Stimulated activated CD8-positive, alpha-beta memory T cell treated with anti-CD3 and anti-CD28 coated beads, Interleukin-12 subunit alpha, Interleukin-12 subunit beta, amount 100 ng/mL, for 24 hours (primary cell): ENCODE results near the gene OR1E2.
"Not testable (repeated sequence)": the region's sequence is repeated elsewhere in the genome, so short reads cannot be mapped to it uniquely, and the experiment has no call there.

Experiments
- DNase-seq: peaks from one replicate; pipeline ENCODE4 v3.0.0-alpha.2; 2020; ENCODE audit errors: extremely low read depth

OR1E2 gene, protein sequence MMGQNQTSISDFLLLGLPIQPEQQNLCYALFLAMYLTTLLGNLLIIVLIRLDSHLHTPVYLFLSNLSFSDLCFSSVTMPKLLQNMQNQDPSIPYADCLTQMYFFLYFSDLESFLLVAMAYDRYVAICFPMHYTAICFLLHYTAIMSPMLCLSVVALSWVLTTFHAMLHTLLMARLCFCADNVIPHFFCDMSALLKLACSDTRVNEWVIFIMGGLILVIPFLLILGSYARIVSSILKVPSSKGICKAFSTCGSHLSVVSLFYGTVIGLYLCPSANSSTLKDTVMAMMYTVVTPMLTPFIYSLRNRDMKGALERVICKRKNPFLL

DNA sequence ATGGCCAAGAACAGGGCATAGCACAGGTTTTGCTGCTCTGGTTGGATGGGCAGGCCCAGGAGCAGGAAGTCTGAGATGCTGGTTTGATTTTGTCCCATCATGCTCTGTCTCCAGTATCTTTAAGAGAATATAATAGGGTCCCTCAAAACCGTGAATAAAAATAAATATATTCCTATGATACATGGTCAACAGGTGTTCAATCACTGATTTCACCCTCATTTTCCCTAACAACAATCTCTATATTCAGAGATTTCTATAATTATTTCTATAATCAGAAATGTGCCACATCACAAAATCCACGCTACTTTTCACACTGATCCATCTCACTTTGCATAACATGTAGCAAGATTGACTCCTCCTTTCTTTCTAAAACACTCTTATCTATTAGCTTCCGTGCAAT, at the start of gene OR1E2:
OR1E2 (minus strand) TSS at position 101 of the 400 bp plus-strand sequence; CDS start at position 101, 0 bp downstream.
- DNase-seq = no peak

DNA sequence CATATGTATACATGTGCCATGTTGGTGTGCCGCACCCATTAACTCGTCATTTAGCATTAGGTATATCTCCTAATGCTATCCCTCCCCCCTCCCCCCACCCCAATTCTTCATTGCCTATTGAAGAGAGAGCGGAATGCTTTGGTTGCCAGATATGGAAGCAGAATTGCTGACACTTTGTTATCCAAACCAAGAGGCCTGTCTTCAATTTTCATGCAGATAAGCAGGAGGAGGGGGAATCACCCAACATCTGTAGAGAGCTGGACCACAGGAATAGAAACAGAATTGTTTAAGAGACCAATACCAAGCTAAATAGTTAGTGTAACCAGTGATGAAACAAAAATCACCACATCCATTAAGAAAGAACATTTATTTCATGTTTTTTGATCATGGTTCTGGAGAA, 49.2 kb upstream of the OR1E2 start:
- DNase-seq = no peak

DNA sequence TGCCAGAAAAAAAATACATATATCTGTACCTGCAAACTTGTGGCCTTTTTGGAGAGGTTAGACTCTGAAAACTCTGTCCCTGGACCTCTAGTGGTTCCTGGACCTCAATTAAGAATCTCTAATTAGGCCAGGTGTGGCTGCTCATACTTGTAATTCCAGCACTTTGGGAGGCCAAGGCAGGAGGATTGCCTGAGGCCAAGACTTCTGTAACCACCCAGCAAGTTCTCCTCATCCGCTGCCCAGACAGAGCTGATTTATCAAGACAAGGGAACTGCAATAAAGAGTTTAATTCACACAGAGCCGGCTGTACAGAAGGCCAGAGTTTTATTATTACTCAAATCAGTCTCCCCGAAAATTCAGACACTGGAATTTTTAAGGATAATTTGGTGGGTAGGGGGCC, 46.3 kb upstream of the OR1E2 start:
- DNase-seq = no peak

DNA sequence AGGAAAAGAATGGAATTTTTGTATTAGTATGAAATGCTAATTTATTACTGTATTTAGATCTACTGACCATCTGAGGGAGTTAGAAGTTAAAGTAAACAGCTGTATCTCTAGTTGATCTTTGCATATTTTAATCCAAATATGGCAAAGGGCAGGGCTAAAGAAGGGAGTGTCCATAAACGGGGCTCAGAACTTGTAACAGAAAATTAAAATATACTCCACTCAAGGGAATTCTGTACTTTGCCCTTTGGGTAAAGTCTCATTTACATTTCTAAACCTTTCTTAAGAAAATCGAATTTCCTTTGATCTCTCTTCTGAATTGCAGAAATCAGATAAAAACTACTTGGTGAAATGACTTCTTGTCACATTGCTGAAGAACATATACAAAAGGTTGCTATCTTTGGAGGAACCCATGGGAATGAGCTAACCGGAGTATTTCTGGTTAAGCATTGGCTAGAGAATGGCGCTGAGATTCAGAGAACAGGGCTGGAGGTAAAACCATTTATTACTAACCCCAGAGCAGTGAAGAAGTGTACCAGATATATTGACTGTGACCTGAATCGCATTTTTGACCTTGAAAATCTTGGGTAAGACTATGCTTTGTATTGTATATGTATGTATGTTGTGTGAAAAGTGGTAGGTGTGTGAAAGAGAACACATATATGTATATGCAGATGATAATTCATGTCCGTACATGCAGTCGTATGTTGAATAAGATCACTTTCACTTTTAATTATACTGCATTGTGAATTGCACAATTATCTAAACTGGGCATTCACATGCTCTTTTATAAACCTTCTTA, 42.4 kb upstream of the OR1E2 start, which contains the start of gene ASPA:
ASPA (plus strand) TSS at position 186 of the 799 bp plus-strand sequence; CDS start at position 349, 163 bp downstream.
- no peak for DNase-seq

DNA sequence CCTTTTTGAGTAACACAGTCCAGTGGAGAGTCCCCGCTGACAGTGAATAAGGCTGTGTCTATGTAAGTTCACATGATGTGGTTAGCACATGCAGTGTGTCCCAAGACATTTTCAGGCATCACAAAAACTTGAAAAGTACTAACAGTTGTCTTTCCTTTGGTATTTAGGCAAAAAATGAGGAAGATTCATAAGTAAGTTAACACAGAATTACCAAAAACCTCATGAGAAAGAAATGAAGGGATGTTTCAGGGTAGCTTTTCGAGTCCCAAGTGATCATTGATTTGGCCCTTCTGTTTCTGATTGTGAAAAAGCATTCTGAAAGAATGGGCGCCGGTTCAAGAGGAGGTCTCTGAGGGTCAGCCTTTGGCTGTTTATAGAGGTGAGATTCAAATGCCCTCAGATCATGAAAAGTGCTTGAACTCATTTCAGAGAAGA, 41.6 kb upstream of the OR1E2 start:
- no peak for DNase-seq

DNA sequence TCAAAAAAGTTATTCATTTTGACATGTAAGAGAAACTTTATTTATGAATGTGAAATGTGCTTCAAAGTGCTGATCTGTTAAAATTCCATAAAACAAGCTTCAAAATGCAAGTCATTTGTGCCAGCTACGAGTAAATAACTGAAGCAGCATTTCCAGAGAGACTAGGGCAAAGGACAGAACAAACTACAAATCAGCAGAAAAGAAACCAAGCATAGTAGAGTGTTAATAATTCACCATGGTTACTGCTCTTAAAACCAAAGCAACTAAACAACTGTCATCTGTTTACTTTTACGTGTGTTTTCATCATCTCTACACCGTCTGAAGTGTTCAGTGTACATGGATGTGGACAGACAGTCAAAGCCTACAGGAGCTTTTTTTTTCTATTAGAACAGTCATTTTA, 40.6 kb upstream of the OR1E2 start:
- no peak for DNase-seq

DNA sequence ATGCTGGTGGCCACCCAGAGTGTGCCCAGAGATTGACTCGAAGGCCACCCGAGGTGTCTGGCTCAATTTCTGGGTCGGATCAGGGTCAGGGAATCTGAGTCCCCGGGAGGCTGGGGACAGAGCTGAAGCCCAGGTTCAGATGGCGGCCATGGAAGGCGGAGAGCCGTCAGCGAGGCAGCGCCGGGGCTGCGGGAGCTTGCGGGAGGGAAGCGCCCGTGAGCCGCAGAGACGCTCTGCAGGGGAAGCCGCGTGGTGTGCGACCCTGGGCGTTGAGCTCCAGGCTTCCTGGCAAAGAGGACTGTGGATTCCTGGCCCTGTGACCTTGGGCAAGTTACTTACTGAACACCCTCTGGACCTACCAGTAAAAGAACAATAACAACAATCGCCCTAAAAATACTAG, 38.5 kb upstream of the OR1E2 start:
- no peak for DNase-seq

DNA sequence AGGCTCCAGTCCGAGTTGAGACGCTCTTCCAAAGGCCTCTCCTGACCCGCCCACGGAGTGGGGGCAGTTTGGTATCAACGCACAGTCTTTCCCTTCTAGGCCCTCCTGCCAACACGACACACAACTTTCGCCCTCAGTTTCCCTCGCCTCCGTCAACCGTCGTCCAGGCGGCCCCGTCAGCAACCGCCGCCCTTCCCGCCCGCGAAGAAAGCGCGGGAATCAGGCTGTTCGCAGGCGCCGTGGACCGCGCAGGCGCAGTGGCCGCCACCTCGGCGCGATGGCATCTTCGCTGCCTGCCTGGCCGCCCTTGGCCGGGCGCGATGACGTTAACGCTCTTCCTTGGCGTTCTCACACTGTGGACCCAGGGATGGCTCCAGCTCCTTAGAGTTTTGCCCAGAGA, 38.0 kb upstream of the OR1E2 start, which contains the start of gene SPATA22:
SPATA22 (minus strand) TSS at position 221 of the 400 bp plus-strand sequence. CDS start 2,494 bp downstream, outside the sequence.
- DNase-seq = no peak

DNA sequence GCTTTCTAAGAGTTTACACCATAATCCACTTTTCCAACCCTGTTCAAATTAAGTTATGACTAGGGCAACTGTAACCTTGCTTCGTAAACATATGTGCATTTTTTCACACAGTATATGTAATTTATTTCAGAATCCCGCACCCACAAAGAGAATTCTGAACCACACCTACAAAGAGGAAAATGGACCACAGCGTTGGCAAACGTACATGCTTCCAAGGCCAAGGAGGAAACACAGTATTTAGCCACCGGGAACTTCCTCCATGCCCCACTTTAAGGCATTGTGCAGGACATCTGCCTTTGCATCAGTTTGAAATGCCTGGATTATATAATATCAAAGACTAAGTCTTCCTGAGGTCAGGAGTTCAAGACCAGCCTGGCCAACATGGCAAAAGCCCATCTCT, 35.9 kb upstream of the OR1E2 start:
- DNase-seq = no peak

DNA sequence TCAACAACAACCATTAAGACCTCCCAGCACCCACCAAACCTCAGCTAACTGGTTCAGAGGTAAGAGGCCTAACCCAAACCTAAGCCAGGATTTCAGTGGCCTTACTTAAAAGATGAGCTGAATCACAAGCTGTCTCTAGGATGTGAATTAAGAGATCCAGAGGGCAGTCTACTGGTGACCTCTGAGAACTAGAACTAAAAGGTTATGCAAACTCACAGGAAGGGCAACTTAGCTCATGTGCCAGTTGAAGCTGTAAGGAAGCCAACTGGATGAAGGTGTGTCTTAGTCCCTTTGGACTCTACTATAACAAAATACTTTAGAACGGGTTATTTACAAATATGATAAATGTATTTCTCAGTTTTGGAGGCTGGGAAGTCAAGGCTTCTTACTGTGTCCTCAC, 32.7 kb upstream of the OR1E2 start:
- DNase-seq = not testable (repeated sequence)

DNA sequence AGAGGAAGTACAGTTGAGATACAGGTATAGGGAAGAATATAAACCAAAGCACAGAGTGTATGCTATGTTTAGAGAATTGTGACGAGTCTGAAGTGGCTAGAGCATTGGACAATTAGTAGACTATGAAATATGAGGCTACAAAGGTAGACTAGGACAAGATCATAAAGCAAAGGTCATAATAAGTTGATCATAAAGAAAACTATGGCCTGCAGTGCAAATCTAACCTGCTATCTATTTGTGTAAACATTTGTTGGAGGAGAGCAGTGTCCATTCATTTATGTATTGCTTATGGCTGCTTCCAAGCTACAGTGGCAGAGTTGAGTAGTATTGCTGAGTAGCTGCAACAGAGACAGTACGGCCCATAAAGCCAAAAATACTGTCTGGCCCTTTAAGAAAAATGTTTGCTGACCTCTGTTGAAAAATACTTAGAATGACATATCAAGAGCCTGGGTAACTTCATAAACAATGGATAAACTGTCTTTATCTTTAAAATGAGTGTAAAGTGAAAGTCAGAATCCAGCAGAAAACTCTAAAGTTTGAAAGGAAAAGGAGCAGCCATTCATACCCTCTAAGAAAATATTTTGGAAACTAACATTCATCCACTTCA, 14.5 kb upstream of the OR1E2 start:
- DNase-seq = no peak

DNA sequence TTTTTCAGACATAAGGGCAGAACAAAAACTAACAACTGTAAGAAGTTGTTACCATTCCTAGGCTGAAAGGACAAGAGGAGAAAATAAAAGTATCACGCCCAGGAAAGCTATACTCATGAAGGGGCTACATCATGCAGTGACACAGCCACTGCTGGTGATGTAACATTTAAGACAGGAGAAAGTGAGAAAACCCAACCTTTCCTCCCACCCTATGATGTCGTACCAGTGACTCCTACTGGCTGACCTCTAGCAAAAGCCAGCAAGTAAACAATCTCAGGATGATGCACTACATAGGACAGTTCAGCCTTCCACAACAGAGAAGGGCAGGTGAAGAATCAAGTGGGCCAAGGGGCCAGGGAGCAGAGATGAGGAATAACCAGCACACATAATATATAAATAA, 14.0 kb upstream of the OR1E2 start:
- no peak for DNase-seq

DNA sequence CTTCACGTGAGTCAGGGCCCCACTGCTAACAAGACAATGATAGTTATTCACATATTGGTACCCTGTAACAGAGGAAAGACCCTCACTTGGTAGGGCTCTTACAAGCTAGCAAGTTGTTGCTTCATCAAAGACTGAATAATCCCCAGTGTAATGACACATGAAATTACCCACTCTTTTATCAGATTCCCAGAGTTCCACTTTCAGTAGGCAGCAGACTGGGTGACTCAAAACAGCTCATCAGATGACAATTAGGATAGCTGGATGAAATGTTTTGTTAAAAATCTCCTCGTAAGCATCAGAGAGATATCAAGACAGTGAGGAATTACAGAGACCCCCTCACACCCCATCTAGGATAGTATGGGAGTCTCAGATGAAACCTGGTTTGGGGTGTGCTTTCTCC, 6.8 kb upstream of the OR1E2 start:
- DNase-seq = no peak

DNA sequence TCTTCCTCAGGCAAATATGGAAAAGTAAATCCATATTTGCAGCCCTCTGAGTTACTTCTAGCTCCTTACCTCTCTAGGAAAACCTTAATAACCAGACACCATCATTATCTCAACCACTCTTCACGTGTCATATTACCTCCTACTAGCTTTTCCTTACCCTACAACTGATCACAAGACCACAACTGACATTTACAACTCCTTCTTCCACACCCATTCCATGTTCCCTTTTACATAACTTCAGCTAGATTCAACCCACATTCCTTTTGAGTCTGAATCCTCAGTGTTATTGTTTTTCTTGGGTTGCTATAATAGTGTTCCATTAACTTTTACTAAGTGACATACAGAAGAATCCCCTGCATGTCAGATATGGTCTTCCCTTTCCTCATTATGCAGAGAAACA, 4.7 kb upstream of the OR1E2 start:
- no peak for DNase-seq

DNA sequence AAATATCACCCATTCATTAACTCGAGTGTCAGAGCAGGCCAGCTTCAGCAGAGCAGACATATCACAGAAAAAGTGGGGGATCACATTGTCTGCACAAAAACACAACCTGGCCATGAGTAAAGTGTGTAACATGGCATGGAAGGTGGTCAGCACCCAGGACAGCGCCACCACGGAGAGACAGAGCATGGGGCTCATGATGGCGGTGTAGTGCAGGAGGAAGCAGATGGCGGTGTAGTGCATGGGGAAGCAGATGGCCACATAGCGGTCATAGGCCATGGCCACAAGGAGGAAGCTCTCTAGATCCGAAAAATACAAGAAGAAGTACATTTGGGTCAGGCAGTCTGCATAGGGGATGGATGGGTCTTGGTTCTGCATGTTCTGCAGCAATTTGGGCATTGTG, 426 bp downstream of the OR1E2 start:
- not testable (repeated sequence) for DNase-seq

DNA sequence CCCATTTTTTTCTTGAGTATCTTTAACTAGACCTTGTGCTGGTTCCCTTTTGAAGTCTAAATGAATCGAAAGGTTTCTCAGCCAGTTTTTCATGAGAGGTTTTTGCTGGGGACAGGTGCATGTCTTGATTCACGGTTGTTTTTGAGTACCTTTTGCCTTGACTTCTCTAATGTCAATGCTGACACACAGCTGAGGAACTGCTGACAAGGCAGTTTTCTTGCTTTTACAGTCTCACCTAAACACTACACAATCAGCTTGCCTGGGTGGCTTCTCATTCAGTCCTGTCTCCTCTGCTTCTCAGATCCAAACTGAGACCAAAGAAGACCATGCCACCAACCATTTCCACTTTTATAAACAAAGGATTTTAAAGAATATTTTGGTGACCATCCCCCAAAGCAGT, 15.4 kb downstream of the OR1E2 start:
- no peak for DNase-seq

DNA sequence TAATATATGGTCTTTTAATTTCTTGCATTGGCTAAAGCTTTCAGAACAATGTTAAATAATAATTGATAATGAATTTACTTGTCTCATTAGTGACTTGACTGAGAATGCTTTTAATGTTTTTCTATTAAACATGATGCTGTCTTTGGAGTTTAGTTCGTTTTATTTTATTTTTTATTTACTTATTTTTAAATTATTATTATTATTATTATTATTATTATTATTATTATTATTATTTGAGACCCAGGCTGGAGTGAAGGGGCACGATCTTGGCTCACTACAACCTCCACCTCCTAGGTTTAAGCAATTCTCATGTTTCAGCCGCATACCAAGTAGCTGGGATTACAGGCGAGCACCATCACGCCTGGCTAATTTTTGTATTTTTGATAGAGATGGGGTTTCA, 18.0 kb downstream of the OR1E2 start:
- DNase-seq = no peak

DNA sequence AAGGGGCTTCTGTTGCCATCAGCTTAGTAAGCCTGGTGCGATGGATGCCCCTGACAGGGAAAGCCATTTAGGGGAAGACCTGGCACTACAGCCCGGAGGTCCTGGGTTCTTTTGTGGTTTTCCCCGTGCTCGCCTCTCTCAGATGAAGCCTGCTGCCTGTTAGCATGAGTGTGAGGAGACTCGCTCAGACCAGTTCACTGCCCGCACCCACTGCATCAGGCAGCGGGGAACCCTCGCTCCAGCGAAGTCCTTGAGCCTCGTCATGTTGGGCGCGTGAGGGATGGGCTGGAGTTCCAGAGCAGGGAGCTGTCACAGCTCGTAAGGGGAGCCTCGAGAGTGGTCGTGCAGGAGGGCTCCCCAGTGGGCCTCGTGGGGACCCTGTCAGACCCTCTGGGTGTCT, 21.4 kb downstream of the OR1E2 start:
- not testable (repeated sequence) for DNase-seq

DNA sequence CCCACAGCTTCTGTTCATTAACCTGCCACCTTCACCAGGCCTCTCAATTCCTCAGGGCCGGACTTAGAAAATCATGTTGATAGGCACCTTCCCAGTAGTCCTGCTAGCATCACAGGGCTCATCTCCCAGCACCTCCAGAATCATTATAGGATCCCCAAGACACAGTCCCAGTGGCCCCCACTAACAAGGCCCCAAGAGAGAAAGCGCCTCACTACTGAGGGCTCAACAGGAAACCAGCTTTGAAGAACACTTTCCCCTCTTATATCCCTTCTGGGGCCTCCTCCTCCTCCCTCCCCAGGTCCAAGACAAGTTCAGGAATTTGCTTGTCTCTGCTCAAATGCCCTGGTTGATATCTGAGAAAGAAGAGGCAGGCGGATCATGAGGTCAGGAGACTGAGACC, 22.6 kb downstream of the OR1E2 start, which contains the start of gene OR3A3:
OR3A3 (plus strand) TSS at position 301 of the 400 bp plus-strand sequence.
- no peak for DNase-seq

DNA sequence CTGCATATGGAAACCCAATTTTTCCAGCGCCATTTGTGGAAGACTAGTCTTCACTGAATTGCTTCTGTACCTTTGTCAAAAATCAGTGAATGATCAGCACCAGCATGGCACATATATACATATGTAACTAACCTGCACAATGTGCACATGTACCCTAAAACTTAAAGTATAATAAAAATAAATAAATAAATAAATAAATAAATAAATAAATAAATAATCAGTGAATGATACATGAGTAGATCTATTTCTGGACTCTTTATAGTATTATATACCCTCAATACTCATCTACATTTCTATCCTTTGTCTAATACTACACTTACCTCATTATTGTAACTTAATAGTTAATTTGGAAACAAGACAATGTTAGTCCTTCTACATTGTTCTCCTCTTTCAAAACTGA, 29.8 kb downstream of the OR1E2 start:
- DNase-seq = not testable (repeated sequence)

DNA sequence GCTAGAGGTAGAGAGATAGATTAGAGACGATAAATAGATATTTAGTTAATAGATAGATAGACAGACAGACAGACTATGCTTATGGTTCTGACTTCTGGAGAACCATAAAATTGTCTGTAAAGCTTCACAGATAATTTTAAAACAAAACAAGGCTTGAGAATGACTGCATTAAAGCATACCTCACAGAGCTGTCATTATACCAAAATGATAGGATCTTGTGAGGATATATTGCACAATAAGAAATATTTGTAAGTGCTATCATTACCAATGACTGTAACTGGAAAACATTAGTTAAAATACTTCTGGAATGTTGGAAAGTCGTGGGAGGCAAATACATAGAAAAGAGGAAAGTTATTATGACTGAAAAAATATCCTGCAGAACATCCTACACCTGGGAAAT, 31.9 kb downstream of the OR1E2 start:
- DNase-seq = no peak

DNA sequence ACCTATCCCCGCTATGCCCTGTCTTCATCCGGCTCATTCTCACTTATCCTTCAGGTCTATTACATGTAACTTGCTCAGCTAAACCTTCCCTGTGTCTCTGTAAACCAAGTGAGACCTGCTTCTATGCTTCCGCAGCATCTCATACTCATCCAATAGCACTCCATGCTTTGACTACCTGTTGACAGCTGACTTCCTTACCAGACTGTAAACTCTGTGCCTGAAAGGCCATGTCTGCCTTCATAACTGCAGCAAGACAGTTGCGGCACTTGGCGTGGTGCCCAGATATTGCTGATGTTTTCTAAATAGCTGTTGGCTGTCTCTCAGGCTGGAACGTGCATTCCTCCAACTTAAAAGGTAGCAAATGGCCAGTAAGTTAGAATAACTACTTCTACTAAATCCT, 33.6 kb downstream of the OR1E2 start:
- DNase-seq = no peak
